PC-9 (cell line): ENCODE results near the gene EDEM1.

ENCODE experiments used
- EZH2 ChIP-seq: fragments of 200-600 bp; sonication (generic); IDR thresholded peaks from 2 replicates; pipeline ENCODE4 v1.8.0; 2017; ENCODE audit warnings: antibody characterized with exemption, low read depth
- TF ChIP-seq, protein P1 (sequence below): fragments of 200-600 bp; sonication (generic); conservative IDR thresholded peaks from 2 replicates; pipeline ENCODE4 v1.6.1; 2017; ENCODE audit warnings: mixed run types, antibody characterized with exemption, mild to moderate bottlenecking, moderate library complexity

DNA sequence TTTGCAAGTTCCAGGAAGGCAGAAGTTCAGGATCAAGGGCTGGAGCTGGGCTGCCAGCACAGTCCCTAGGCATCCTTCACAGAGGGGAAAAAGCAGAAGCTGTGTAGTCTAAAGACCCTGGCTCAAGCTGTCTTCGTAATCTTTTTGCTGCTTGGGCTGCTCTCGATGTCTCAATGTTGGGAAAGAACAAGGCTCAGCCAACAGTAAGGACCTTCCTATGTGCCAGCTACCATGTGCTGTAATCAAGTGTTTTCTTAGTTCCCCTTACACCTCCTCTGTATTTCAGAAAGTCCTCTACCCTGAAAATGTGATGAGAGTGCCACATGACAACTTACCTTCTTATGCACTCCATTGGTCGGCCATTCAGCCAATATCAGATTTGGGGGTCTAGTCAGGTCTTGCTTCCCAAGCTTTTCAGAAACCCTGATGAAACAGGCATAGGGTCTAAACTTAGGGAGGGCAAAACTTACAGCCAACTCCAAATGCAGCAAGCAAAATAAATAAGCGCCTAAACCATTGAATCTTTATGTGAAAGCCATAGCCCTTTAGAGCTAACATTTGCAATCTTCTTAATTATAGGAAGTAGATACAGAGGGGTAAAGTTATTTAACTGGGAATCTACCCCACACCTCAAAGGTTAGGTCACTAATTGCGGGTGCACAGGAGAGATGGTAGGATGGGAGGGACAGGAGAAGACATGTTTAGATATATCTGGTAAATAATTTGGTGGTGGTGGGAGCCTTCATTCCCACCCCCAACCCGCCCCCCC lies 1.2 kb upstream of the EDEM1 start:
- no peak for TF ChIP-seq EZH2
- TF ChIP-seq, protein P1, sequence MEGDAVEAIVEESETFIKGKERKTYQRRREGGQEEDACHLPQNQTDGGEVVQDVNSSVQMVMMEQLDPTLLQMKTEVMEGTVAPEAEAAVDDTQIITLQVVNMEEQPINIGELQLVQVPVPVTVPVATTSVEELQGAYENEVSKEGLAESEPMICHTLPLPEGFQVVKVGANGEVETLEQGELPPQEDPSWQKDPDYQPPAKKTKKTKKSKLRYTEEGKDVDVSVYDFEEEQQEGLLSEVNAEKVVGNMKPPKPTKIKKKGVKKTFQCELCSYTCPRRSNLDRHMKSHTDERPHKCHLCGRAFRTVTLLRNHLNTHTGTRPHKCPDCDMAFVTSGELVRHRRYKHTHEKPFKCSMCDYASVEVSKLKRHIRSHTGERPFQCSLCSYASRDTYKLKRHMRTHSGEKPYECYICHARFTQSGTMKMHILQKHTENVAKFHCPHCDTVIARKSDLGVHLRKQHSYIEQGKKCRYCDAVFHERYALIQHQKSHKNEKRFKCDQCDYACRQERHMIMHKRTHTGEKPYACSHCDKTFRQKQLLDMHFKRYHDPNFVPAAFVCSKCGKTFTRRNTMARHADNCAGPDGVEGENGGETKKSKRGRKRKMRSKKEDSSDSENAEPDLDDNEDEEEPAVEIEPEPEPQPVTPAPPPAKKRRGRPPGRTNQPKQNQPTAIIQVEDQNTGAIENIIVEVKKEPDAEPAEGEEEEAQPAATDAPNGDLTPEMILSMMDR: no peak
